OCI-LY3 (cell line): ENCODE measurements around the gene PTGER2.

ENCODE experiments used
- CTCF ChIP-seq: fragments of 200-600, 300-600 bp; sonication (generic); IDR thresholded peaks from 2 replicates; pipeline ENCODE4 v1.5.1; 2014; ENCODE audit warnings: antibody characterized with exemption, low read length, low read depth
- EZH2phosphoT487 ChIP-seq: fragments of 200-600 bp; shearing (Covaris generic); IDR thresholded peaks from 2 replicates; pipeline ENCODE4 v1.6.1; 2018; ENCODE audit warnings: antibody characterized with exemption, mixed run types, low read depth

DNA sequence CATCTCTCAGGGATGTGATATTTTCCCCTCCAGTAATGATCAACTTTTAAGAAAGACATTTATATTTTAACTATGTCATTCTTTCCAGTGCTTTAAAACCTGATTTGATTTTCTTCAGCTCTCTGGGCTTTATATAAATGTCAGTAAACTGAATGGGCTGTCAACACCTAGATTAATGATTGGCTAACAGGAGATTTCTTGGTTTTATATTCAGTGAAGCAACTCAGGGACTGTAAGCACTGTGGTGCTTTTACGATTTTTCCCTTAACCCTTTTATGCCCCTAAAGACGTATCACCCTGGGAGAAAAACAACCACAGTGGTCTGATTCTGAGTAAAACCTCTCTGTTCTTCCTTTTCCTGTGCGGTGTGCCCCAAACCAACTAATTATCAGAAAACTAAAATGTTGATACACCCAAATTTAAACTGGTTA, 38.0 kb downstream of the PTGER2 start:
- TF ChIP-seq CTCF: no peak
- TF ChIP-seq EZH2phosphoT487: peak; percentile 97
